ENCODE data around the gene FHIT. TPM values are rescaled to one million over a fixed set of nuclear protein-coding genes. Genes with fewer than 3 reads are reported as not detected.

FHIT gene
- total RNA-seq, 2 experiments from 2014 or later, result 86.0 to 90.6 TPM

- Mint-ChIP-seq H3K9me3 (no peaks in the 10 kb centered on the region), H3K4me1 (ENCODE audit: low read depth) (no peaks in the 10 kb centered on the region), H3K4me3 (no peak overlapping the region), H3K36me3 (ENCODE audit: low read depth) (no peaks in the 10 kb centered on the region), H3K27me3 (no peaks in the 10 kb centered on the region), H3K27ac (no peak overlapping the region)
- H3K36me3 ChIP-seq (ENCODE audit: insufficient read depth, low read length), result no peaks in the 10 kb centered on the region
- POLR2A ChIA-PET, result no interaction called here
- H3K27ac ChIP-seq (ENCODE audit: low read depth in 1 of 2, low read length in 2 of 2), result no peak overlapping the region
- no peak for DNase-seq
- intact Hi-C loops (cut with DNase I, micrococcal nuclease), result no loop called here
- H3K4me3 ChIP-seq (ENCODE audit: low read length), result no peak overlapping the region
- no peak for ATAC-seq (ENCODE audit: poor library complexity)
- peaks cover 0 to 4% of the 10 kb centered on the region in 2 experiments for H3K9me3 ChIP-seq (ENCODE audit: control insufficient read depth in 1 of 2, insufficient read depth in 1 of 2, low read length in 2 of 2)
- no peaks in the 10 kb centered on the region for H3K27me3 ChIP-seq (ENCODE audit: control insufficient read depth in 1 of 2, insufficient read depth in 2 of 2, low read length in 2 of 2)
- no peaks in the 10 kb centered on the region for H3K4me1 ChIP-seq (ENCODE audit: insufficient read depth, low read length)
- no peak for TF ChIP-seq CTCF (IDR thresholded peaks at IDR 0.05)
- CTCF ChIA-PET, result interaction anchor here (0.7 kb wide), 1 partner anchor 1382 kb away, joined by 3 read pairs; no protein-coding TSS in a partner anchor
Observed at GRCh38 chr3:60652829-60653228, 598.4 kb downstream of the FHIT start.

GRCh38 chr3:60651799-60652198 is 599.5 kb downstream of the FHIT start:
- H3K4me3 Mint-ChIP-seq, result no peak overlapping the region
- no peak overlapping the region for H3K27ac ChIP-seq (ENCODE audit: low read depth in 1 of 2, low read length in 2 of 2)
- H3K4me1 ChIP-seq (ENCODE audit: insufficient read depth, low read length), result no peaks in the 10 kb centered on the region
- no peak overlapping the region for H3K4me3 ChIP-seq (ENCODE audit: low read length)
- H3K9me3 ChIP-seq (ENCODE audit: control insufficient read depth in 1 of 2, insufficient read depth in 1 of 2, low read length in 2 of 2), result peaks cover 0 to 4% of the 10 kb centered on the region in 2 experiments
- DNase-seq (no peak), ATAC-seq (ENCODE audit: poor library complexity) (no peak)
- intact Hi-C loops (cut with DNase I, micrococcal nuclease), result no loop called here
- no peaks in the 10 kb centered on the region for H3K27me3 Mint-ChIP-seq
- H3K27ac Mint-ChIP-seq, result no peak overlapping the region
- H3K4me1 Mint-ChIP-seq (ENCODE audit: low read depth), result no peaks in the 10 kb centered on the region
- H3K9me3 Mint-ChIP-seq, result no peaks in the 10 kb centered on the region
- H3K36me3 Mint-ChIP-seq (ENCODE audit: low read depth), result no peaks in the 10 kb centered on the region
- no peaks in the 10 kb centered on the region for H3K27me3 ChIP-seq (ENCODE audit: control insufficient read depth in 1 of 2, insufficient read depth in 2 of 2, low read length in 2 of 2)
- ChIA-PET POLR2A (no interaction called here), CTCF (no interaction called here)
- TF ChIP-seq CTCF (IDR thresholded peaks at IDR 0.05), result no peak
- no peaks in the 10 kb centered on the region for H3K36me3 ChIP-seq (ENCODE audit: insufficient read depth, low read length)

- DNase-seq (no peak), ATAC-seq (ENCODE audit: poor library complexity) (no peak)
- H3K4me3 ChIP-seq (ENCODE audit: low read length), result no peak overlapping the region
- Mint-ChIP-seq H3K36me3 (ENCODE audit: low read depth) (no peaks in the 10 kb centered on the region), H3K4me1 (ENCODE audit: low read depth) (no peaks in the 10 kb centered on the region), H3K27me3 (no peaks in the 10 kb centered on the region), H3K4me3 (no peak overlapping the region), H3K9me3 (no peaks in the 10 kb centered on the region), H3K27ac (no peak overlapping the region)
- H3K27me3 ChIP-seq (ENCODE audit: control insufficient read depth in 1 of 2, insufficient read depth in 2 of 2, low read length in 2 of 2), result no peaks in the 10 kb centered on the region
- intact Hi-C loops (cut with DNase I, micrococcal nuclease), result no loop called here
- TF ChIP-seq CTCF (IDR thresholded peaks at IDR 0.05), result no peak
- no peak overlapping the region for H3K27ac ChIP-seq (ENCODE audit: low read depth in 1 of 2, low read length in 2 of 2)
- H3K4me1 ChIP-seq (ENCODE audit: insufficient read depth, low read length), result no peaks in the 10 kb centered on the region
- ChIA-PET CTCF (no interaction called here), POLR2A (no interaction called here)
- peaks cover 0 to 4% of the 10 kb centered on the region in 2 experiments for H3K9me3 ChIP-seq (ENCODE audit: control insufficient read depth in 1 of 2, insufficient read depth in 1 of 2, low read length in 2 of 2)
- H3K36me3 ChIP-seq (ENCODE audit: insufficient read depth, low read length), result no peaks in the 10 kb centered on the region
Observed at GRCh38 chr3:60650171-60650570, 601.1 kb downstream of the FHIT start.

All from CD4-positive, alpha-beta T cell (primary cell).